PFSK-1 (cell line): ENCODE data around the gene KCP.

Experiments
- FOXP2 ChIP-seq: optimal IDR thresholded peaks from 2 replicates; pipeline ENCODE3; 2011; ENCODE audit warnings: borderline replicate concordance, control low read depth, inconsistent platforms; ENCODE audit not compliant: insufficient read depth; ENCODE audit errors: extremely low read length, extremely low read depth
- POLR2AphosphoS5 ChIP-seq: IDR thresholded peaks from 2 replicates; pipeline ENCODE4 v1.6.1; 2012; ENCODE audit warnings: low read depth, mild to moderate bottlenecking, control low read depth, low read length, moderate library complexity
- REST ChIP-seq, 2 experiments: IDR thresholded peaks; 2 replicates each; pipeline versions ENCODE4 v1.6.1 to v1.8.0; 2011 to 2012; ENCODE audit warnings: low read depth in 2 of 2, low read length in 2 of 2, control low read depth in 1 of 2, inconsistent platforms in 1 of 2, mild to moderate bottlenecking in 1 of 2, moderate library complexity in 1 of 2; ENCODE audit not compliant: insufficient read depth in 1 of 2
- SIN3A ChIP-seq: IDR thresholded peaks from 2 replicates; pipeline ENCODE4 v1.6.1; 2012; ENCODE audit warnings: mild to moderate bottlenecking, low read length, moderate library complexity, borderline replicate concordance; ENCODE audit not compliant: insufficient read depth
- TAF1 ChIP-seq: IDR thresholded peaks from 2 replicates; pipeline ENCODE4 v1.6.1; 2012; ENCODE audit warnings: low read length, control low read depth, borderline replicate concordance; ENCODE audit not compliant: insufficient read depth

KCP gene

GRCh38 chr7:128940494-128941322, 30.2 kb upstream of the KCP start:
- TF ChIP-seq TAF1 (no peak), REST (IDR thresholded peaks at IDR 0.05; ENCODE audit: insufficient read depth in 1 of 2, low read depth in 2 of 2, low read length in 2 of 2) (no peak), SIN3A (no peak), POLR2AphosphoS5 (no peak), FOXP2 (no peak)

GRCh38 chr7:128939861-128940410, 29.4 kb upstream of the KCP start:
- TF ChIP-seq TAF1, result no peak
- no peak for TF ChIP-seq REST (IDR thresholded peaks at IDR 0.05; ENCODE audit: insufficient read depth in 1 of 2, low read depth in 2 of 2, low read length in 2 of 2)
- no peak for TF ChIP-seq SIN3A
- no peak for TF ChIP-seq FOXP2
- no peak for TF ChIP-seq POLR2AphosphoS5

GRCh38 chr7:128939075-128939860, 28.8 kb upstream of the KCP start:
- TF ChIP-seq FOXP2 (no peak), POLR2AphosphoS5 (no peak), REST (IDR thresholded peaks at IDR 0.05; ENCODE audit: insufficient read depth in 1 of 2, low read depth in 2 of 2, low read length in 2 of 2) (no peak), TAF1 (no peak), SIN3A (no peak)

GRCh38 chr7:128938544-128939074, 28.1 kb upstream of the KCP start:
- no peak for TF ChIP-seq TAF1
- no peak for TF ChIP-seq POLR2AphosphoS5
- TF ChIP-seq FOXP2, result no peak
- TF ChIP-seq SIN3A, result no peak
- TF ChIP-seq REST (IDR thresholded peaks at IDR 0.05; ENCODE audit: insufficient read depth in 1 of 2, low read depth in 2 of 2, low read length in 2 of 2), result no peak
